K562 (cell line): Measurements from ENCODE around the gene KLHL6. TPM values are rescaled to one million over a fixed set of nuclear protein-coding genes. Genes with fewer than 3 reads are reported as not detected.

Experiments used
- ATAC-seq: fragments of 200-7000 bp; cut with Tn5 transposase; 3 replicates; pipeline ENCODE4 v1.9.1; 2020; ENCODE audit warnings: moderate library complexity
- BruUV-seq: library from RNA; stranded (reverse); fragments of 400-500 nt; replicated peaks from 2 replicates; lab custom pipeline; 2021; lab: Mats Ljungman, UMichigan
- CTCF ChIA-PET: fragments of 300-600 bp; formaldehyde crosslinking; extraction: SDS; loops from one replicate; lab custom pipeline; 2021; ENCODE audit warnings: low intra/inter-chr PET ratio; lab: Yijun Ruan, JAX
- POLR2A ChIA-PET: fragments of 300-600, 350-650 bp; sonication (Branson Sonifier 250); formaldehyde crosslinking; extraction: SDS; loops from one replicate; lab custom pipeline; 2021; ENCODE audit warnings: antibody characterized with exemption, inconsistent platforms; lab: Yijun Ruan, JAX
- DNase-seq, 4 experiments: peaks; one replicate each; pipeline versions ENCODE4 v3.0.0 to v3.0.0-alpha.2; 2011 to 2018; ENCODE audit warnings: low spot score in 3 of 4, mixed read lengths in 3 of 4; ENCODE audit errors: extremely low read depth in 1 of 4
- FAIRE-seq: peaks from 2 replicates; lab custom pipeline; 2011; peaks lifted over from hg19 to GRCh38; lab: Jason Lieb, UNC
- H2AFZ ChIP-seq: 2 replicates; pipeline ENCODE4 v1.6.0; 2011; ENCODE audit warnings: low read depth, low read length, control low read depth, inconsistent platforms
- H3K27ac ChIP-seq: fragments of 200-600 bp; 3 replicates; pipeline ENCODE4 v1.8.0; 2011; ENCODE audit warnings: low read depth, mild to moderate bottlenecking, control low read depth, inconsistent platforms, low read length, moderate library complexity, mixed read lengths; ENCODE audit errors: extremely low read depth
- H3K27me3 ChIP-seq, 2 experiments: fragments of 300-600 bp in 1 of 2; 2 replicates in 1 of 2; 3 replicates in 1 of 2; pipeline versions ENCODE4 v1.6.0 to v1.8.0; 2011; ENCODE audit warnings: inconsistent platforms in 2 of 2, low read length in 2 of 2, mild to moderate bottlenecking in 1 of 2, mixed read lengths in 1 of 2, moderate library complexity in 1 of 2; ENCODE audit not compliant: control insufficient read depth in 2 of 2, insufficient read depth in 2 of 2
- H3K36me3 ChIP-seq: fragments of 300-600 bp; 3 replicates; pipeline ENCODE4 v1.8.0; 2011; ENCODE audit warnings: mild to moderate bottlenecking, low read length, inconsistent platforms; ENCODE audit not compliant: control insufficient read depth, insufficient read depth
- H3K4me1 ChIP-seq, 2 experiments: fragments of 200-600 bp in 1 of 2; replicated peaks in 1 of 2; 2 replicates in 1 of 2; 3 replicates in 1 of 2; pipeline versions ENCODE4 v1.5.1 to v1.8.0; 2011; ENCODE audit warnings: inconsistent platforms in 2 of 2, low read length in 2 of 2, mild to moderate bottlenecking in 1 of 2, mixed read lengths in 1 of 2, moderate library complexity in 1 of 2; ENCODE audit not compliant: control insufficient read depth in 2 of 2, insufficient read depth in 2 of 2
- H3K4me2 ChIP-seq: 2 replicates; pipeline ENCODE4 v1.6.1; 2011; ENCODE audit warnings: low read length, control low read depth, inconsistent platforms, mixed read lengths; ENCODE audit not compliant: insufficient read depth
- H3K4me3 ChIP-seq: fragments of 200-600 bp; sonication (generic), shearing (Covaris generic); 2 replicates; pipeline ENCODE4 v1.5.1; 2016; ENCODE audit warnings: control low read depth, inconsistent platforms
- H3K79me2 ChIP-seq: fragments of 200-600 bp; 3 replicates; pipeline ENCODE4 v1.8.0; 2011; ENCODE audit warnings: low read length, inconsistent platforms; ENCODE audit not compliant: control insufficient read depth, insufficient read depth
- H3K9ac ChIP-seq, 2 experiments: 2 replicates each; pipeline versions ENCODE4 v1.6.0 to v1.6.1; 2011; ENCODE audit warnings: low read depth in 2 of 2, low read length in 2 of 2, control low read depth in 1 of 2, inconsistent platforms in 1 of 2, mild to moderate bottlenecking in 1 of 2, mixed read lengths in 1 of 2; ENCODE audit not compliant: insufficient read depth in 1 of 2
- H3K9me1 ChIP-seq: one replicate; pipeline ENCODE4 v1.6.0; 2011; ENCODE audit warnings: inconsistent platforms, mild to moderate bottlenecking, low read length, moderate library complexity; ENCODE audit not compliant: control insufficient read depth, insufficient read depth
- H3K9me3 ChIP-seq: replicated peaks from 2 replicates; pipeline ENCODE4 v1.5.1; 2011; ENCODE audit warnings: low read depth, low read length, inconsistent platforms; ENCODE audit not compliant: control insufficient read depth, insufficient read depth
- H4K20me1 ChIP-seq: replicated peaks from 2 replicates; pipeline ENCODE4 v1.6.1; 2011; ENCODE audit warnings: low read length, inconsistent platforms, mixed read lengths; ENCODE audit not compliant: control insufficient read depth, insufficient read depth
- ARID2 ChIP-seq: fragments of 450-650 bp; IDR thresholded peaks from 2 replicates; pipeline ENCODE4 v1.6.1; 2017; ENCODE audit warnings: antibody characterized with exemption, mild to moderate bottlenecking
- JUN ChIP-seq, 2 experiments: sonication (generic) in 1 of 2; formaldehyde crosslinking in 1 of 2; IDR thresholded peaks; 2 replicates each; pipeline versions ENCODE4 v1.6.1 to v1.8.0; 2012 to 2022; ENCODE audit warnings: borderline replicate concordance in 2 of 2, mild to moderate bottlenecking in 2 of 2, improper control_type of control experiment in 1 of 2, low read depth in 1 of 2, low read length in 1 of 2, missing genetic modification reagents in 1 of 2
- KAT7 ChIP-seq: sonication (generic); formaldehyde crosslinking; IDR thresholded peaks from 2 replicates; pipeline ENCODE4 v1.8.0; 2022; ENCODE audit warnings: missing genetic modification reagents, mild to moderate bottlenecking, borderline replicate concordance
- PPARD ChIP-seq: fragments of 250-450 bp; sonication (Bioruptor Pico); IDR thresholded peaks from 2 replicates; pipeline ENCODE4 v1.8.0; 2022; ENCODE audit warnings: inconsistent platforms, mild to moderate bottlenecking, moderate library complexity
- RAD21 ChIP-seq, 2 experiments: fragments of 250-450 bp in 1 of 2; fragments of 450-650 bp in 1 of 2; sonication (Bioruptor Pico) in 1 of 2; formaldehyde crosslinking in 1 of 2; IDR thresholded peaks in 1 of 2; conservative IDR thresholded peaks in 1 of 2; 2 replicates each; pipeline versions ENCODE4 v1.4.0 to v1.8.0; 2020 to 2022; ENCODE audit warnings: mild to moderate bottlenecking in 2 of 2, moderate library complexity in 1 of 2
- RCOR1 ChIP-seq, 2 experiments: IDR thresholded peaks; 2 replicates each; pipeline ENCODE4 v1.6.1; 2012; ENCODE audit warnings: low read depth in 2 of 2, low read length in 2 of 2, borderline replicate concordance in 1 of 2, improper control_type of control experiment in 1 of 2
- REST ChIP-seq, 2 experiments: fragments of 450-650 bp; formaldehyde crosslinking in 1 of 2; IDR thresholded peaks; 2 replicates each; pipeline versions ENCODE4 v1.4.0 to v1.6.1; 2014 to 2020; ENCODE audit warnings: mild to moderate bottlenecking in 2 of 2, borderline replicate concordance in 1 of 2, low read depth in 1 of 2
- SAFB2 ChIP-seq: fragments of 200-400 bp; formaldehyde crosslinking; IDR thresholded peaks from 2 replicates; pipeline ENCODE4 v1.6.1; 2018; ENCODE audit warnings: borderline replicate concordance, low read length, low read depth, moderate library complexity; ENCODE audit not compliant: severe bottlenecking
- ZNF277 ChIP-seq: fragments of 250-450 bp; sonication (Bioruptor Pico); IDR thresholded peaks from 2 replicates; pipeline ENCODE4 v1.8.0; 2022; ENCODE audit warnings: inconsistent platforms, mild to moderate bottlenecking, moderate library complexity, borderline replicate concordance
- WGBS: fragments of 100-300 bp; shearing (Covaris generic); methylation state at CpG from one replicate; pipeline ENCODE4 v1.1.6; 2016; ENCODE audit warnings: low coverage, mixed read lengths; ENCODE audit not compliant: insufficient coverage; ENCODE audit errors: missing lambda C conversion rate; 5-methylcytosine and 5-hydroxymethylcytosine counted together
- in situ Hi-C: fragments of 300-500 bp; cut with MboI; formaldehyde crosslinking; loops from 4 replicates; pipeline ENCODE4 v1.15.0; 2018; ENCODE audit warnings: inconsistent platforms, mixed read lengths
- intact Hi-C: fragments of 100-400 bp; cut with micrococcal nuclease; formaldehyde crosslinking; loops from 2 replicates; pipeline ENCODE4 v1.14.2; 2022
- polyA plus RNA-seq, 8 experiments: library from polyadenylated mRNA; depleted of rRNA in 4 of 8; stranded (reverse) in 5 of 8; unstranded in 3 of 8; fragments of >200 nt; fragmentation: Nextera tagmentation in 2 of 8; fragmentation: Illumina TruSeq in 1 of 8; extraction: Ambion mirVana in 2 of 8; extraction: Trizol in 1 of 8; gene quantifications; 2 replicates each; pipeline versions ENCODE4 v1.2.1 to v1.2.3, GENCODE V29; 2011 to 2014; ENCODE audit warnings: inconsistent platforms in 1 of 8, missing spikeins in 1 of 8
- total RNA-seq, 7 experiments: library from RNA; depleted of rRNA in 6 of 7; stranded (reverse); fragments of >200 nt in 6 of 7; fragmentation: Illumina TruSeq in 2 of 7; extraction: Trizol in 2 of 7; gene quantifications; 2 replicates each; pipeline versions ENCODE4 v1.2.1 to v1.2.3, GENCODE V29; 2011 to 2021; ENCODE audit warnings: low replicate concordance in 1 of 7

KLHL6 gene
- total and polyA plus RNA-seq, 9 of the 15 experiments (the other 6 are each of a cell fraction or from before 2014, with no cell fraction given), result 0.18 to 2.1 (median 1.4) TPM

- TF ChIP-seq KAT7 (CRISPR knock-in tag) (no peak), ARID2 (no peak)
- TF ChIP-seq, all 486 proteins: peak for 0
Observed at GRCh38 chr3:183563536-183563874, 8.0 kb upstream of the KLHL6 start (continued).

GRCh38 chr3:183560607-183561006 is 5.1 kb upstream of the KLHL6 start:
- Histone ChIP-seq H3K9me3 (no peaks in the 10 kb centered on the region; the same call in 1 of the 2 replicates), H3K4me2 (no peak overlapping the region; the same call in 1 of the 2 replicates), H3K27me3 (no peaks in the 10 kb centered on the region), H3K4me1 (peaks cover 5 to 12% of the 10 kb centered on the region in 2 experiments; a peak in 4 of 5 replicates), H3K9me1 (no peaks in the 10 kb centered on the region), H3K9ac (no peak overlapping the region; a peak in 1 of 4 replicates), H3K27ac (no peak overlapping the region), H3K36me3 (no peaks in the 10 kb centered on the region; the same call in 2 of the 3 replicates), H3K79me2 (no peaks in the 10 kb centered on the region), H4K20me1 (no peaks in the 10 kb centered on the region), H2AFZ (peak overlapping the region; percentile 58; the same call in 1 of the 2 replicates), H3K4me3 (no peak overlapping the region)
- DNase-seq (peak in 1 of 4 experiments; percentile 64), ATAC-seq (peak; percentile 87), FAIRE-seq (no peak)
- POLR2A ChIA-PET, result interaction anchor here (0.7 kb wide), 1 partner anchor 113 kb away, joined by 3 read pairs; no protein-coding TSS in a partner anchor
- intact Hi-C loops (loop anchor here (1.0 to 5.0 kb wide), 6 partner anchors 43 to 373 kb away; no protein-coding TSS in a partner anchor), in situ Hi-C loops (no loop called here)
- BruUV-seq, result no TSS peak
- WGBS, result 70% methylated on average over 8 of the region's 9 CpGs
- CTCF ChIA-PET, result interaction anchor here (0.7 to 2.0 kb wide), 4 partner anchors 57 to 174 kb away, joined by 4 to 13 read pairs (median 5); no protein-coding TSS in a partner anchor
- TF ChIP-seq RAD21 (CRISPR knock-in tag; conservative IDR thresholded peaks at IDR 0.05 in 1 of 2, IDR thresholded peaks at IDR 0.05 in 1 of 2) (peak; percentile 89 to 91), RCOR1 (IDR thresholded peaks at IDR 0.05; ENCODE audit: borderline replicate concordance in 1 of 2, low read depth in 2 of 2, low read length in 2 of 2) (peak in 1 of 2 experiments; percentile 66; a peak in 1 of 4 replicates), REST (IDR thresholded peaks at IDR 0.05; ENCODE audit: borderline replicate concordance) (peak; percentile 91), REST (CRISPR knock-in tag; IDR thresholded peaks at IDR 0.05; ENCODE audit: low read depth) (no peak), JUN (IDR thresholded peaks at IDR 0.05; ENCODE audit: borderline replicate concordance, low read depth, low read length) (0 out of 2 replicates have a peak, but pooled peaks have one; percentile 22), JUN (CRISPR knock-in tag; IDR thresholded peaks at IDR 0.05; ENCODE audit: borderline replicate concordance) (no peak), SAFB2 (no peak), PPARD (CRISPR knock-in tag) (no peak), ZNF277 (CRISPR knock-in tag) (no peak)
